Esophagus squamous epithelium (tissue), 4 donors: ENCODE measurements around the gene ADAMTS9.

ENCODE experiments used
- POLR2A ChIP-seq, 4 donors: fragments of 450-650 bp; IDR thresholded peaks; one replicate each; pipeline ENCODE4 v1.6.1; 2017; ENCODE audit warnings: antibody characterized with exemption in 4 of 4, mild to moderate bottlenecking in 4 of 4, moderate library complexity in 3 of 4
- TF ChIP-seq, protein P1 (sequence below), 6 experiments: fragments of 450-650 bp in 4 of 6; fragments of 200-600 bp in 2 of 6; sonication (generic) in 2 of 6; IDR thresholded peaks; one replicate each; pipeline ENCODE4 v1.5.1; 2016 to 2019; ENCODE audit warnings: antibody characterized with exemption in 6 of 6, mild to moderate bottlenecking in 4 of 6, moderate library complexity in 4 of 6

GRCh38 chr3:64718976-64719375 is 31.2 kb upstream of the ADAMTS9 start:
- TF ChIP-seq, protein P1, sequence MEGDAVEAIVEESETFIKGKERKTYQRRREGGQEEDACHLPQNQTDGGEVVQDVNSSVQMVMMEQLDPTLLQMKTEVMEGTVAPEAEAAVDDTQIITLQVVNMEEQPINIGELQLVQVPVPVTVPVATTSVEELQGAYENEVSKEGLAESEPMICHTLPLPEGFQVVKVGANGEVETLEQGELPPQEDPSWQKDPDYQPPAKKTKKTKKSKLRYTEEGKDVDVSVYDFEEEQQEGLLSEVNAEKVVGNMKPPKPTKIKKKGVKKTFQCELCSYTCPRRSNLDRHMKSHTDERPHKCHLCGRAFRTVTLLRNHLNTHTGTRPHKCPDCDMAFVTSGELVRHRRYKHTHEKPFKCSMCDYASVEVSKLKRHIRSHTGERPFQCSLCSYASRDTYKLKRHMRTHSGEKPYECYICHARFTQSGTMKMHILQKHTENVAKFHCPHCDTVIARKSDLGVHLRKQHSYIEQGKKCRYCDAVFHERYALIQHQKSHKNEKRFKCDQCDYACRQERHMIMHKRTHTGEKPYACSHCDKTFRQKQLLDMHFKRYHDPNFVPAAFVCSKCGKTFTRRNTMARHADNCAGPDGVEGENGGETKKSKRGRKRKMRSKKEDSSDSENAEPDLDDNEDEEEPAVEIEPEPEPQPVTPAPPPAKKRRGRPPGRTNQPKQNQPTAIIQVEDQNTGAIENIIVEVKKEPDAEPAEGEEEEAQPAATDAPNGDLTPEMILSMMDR (IDR thresholded peaks at IDR 0.05): no peak
- no peak for TF ChIP-seq POLR2A (IDR thresholded peaks at IDR 0.05)
